HG03342 (cell line): ENCODE results near the gene NUDT17.

ENCODE experiments used
- ATAC-seq: cut with Tn5 transposase; IDR thresholded peaks from one replicate; pipeline ENCODE4 v1.9.1; 2021; ENCODE audit warnings: mild to moderate bottlenecking, moderate library complexity; ENCODE audit not compliant: unreplicated experiment

NUDT17 gene

DNA sequence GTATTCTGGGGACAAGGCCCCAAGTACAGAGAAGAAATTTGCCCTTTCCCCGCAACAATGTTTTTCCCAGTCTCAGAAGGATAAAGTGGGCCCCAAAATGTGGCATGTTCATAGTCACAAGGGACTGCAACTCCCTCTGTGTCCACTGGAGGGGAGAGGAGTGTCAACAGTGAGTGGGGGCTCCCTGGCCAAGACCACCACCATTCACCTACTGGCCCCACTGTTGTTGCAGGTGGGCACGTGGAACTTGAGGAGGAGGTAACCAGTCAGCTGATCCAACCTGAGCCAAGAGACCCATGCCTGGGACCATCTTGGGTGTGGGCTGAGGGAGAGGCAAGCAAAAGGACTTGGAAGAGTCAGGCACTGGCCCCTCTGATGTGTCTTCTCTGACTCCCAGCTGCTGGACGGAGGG is 777 bp downstream of the NUDT17 start:
- no peak for ATAC-seq

DNA sequence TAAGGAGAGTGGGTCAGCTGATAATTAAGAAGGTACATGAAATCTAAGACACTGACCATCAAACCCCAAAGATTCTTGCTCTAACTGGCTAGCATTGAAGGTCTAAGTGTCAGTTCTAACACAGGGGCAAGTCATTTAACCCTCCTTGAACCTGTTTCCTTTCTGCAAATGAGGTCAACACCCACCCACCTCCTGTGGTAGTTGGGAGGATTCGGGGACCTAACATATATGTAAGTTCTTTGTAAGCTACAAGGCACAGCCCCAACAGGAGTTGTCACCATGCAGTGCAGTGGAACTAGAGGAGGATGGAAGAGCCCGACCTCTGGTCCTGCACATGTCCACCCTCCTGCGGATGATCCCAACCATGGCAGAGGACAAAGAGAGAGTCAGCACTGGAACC is 2.4 kb downstream of the NUDT17 start:
- no peak for ATAC-seq

DNA sequence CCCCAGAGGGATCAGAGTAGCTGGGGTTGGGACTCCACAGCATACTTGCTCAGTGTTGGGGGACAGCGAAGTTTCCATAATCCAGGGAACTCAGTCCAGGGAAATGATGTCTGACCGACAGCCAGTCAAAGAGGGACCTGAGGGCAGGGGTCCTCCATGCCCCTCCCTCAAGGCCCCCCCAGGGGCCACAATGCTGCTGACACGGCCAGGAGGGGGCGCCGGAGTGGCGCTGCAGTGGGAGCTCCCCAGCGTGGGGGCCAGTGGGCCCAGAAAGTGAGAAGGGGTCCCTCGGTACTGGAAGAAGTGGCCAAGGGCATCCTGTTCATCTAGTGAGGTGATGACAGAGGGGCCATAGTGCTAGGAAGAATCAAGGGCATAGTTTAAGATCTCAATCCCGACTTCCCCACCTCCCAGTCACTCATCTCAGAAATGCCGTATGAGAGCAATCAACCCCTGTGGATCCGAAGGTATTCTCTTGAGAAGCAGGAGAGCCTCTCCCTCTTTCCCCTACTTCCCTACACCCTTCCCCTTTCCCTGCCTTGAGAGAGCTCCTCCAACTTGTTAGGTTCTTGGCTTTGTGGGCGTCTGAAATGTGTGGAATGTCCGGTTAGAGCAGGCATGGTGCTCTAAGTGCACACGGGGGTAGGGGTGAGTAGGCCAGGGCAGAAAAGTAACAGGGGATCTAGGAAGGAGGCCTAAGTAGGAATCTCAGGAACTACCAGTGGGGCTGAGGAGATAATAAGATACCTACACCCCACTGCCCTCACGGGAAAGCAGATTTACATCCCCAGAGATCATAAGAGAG is 4.1 kb downstream of the NUDT17 start:
- ATAC-seq: no peak

DNA sequence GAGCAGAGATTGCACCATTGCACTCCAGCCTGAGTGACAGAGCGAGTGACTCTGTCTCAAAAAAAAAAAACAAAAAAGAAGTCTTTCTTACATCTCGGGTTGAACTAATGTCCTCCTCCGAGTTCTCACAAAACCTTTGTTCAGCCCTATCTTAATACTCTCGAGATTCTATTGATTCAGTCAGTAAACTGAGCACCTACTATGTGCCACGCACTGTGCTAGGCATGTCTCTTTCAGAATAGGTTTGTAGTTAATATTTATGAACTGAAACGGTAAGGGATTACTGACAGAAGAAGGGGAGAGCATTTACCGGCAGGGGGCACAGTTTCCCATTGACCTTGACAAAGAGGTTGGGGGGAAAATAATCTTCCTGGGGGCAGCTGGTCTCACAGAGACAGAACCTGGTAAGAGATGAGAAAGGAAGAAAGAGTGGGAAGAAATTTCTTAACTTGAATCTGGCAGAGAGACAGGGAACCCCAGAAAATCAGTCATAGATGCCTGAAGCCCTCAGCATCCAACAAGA is 10.1 kb downstream of the NUDT17 start:
- ATAC-seq: no peak

DNA sequence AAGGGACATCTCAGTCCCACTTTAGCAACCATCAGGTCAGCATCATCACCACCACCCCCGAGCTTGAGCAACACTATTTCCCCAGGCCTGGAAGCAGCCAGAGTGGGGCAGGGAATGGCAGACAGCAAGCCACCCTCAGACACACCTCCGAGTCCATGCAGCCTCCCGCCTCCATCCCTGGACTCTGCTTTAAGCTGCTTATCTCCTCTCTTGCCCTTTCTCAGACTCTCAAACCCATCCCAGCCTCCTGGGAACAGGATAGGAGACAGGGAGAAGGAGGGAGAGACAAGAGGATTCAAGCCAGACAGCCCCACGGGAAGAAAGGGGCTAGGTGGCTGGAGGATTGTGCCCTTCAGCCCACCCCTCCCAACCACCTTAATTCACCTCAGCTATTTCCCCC is 11.7 kb downstream of the NUDT17 start:
- ATAC-seq: no peak

DNA sequence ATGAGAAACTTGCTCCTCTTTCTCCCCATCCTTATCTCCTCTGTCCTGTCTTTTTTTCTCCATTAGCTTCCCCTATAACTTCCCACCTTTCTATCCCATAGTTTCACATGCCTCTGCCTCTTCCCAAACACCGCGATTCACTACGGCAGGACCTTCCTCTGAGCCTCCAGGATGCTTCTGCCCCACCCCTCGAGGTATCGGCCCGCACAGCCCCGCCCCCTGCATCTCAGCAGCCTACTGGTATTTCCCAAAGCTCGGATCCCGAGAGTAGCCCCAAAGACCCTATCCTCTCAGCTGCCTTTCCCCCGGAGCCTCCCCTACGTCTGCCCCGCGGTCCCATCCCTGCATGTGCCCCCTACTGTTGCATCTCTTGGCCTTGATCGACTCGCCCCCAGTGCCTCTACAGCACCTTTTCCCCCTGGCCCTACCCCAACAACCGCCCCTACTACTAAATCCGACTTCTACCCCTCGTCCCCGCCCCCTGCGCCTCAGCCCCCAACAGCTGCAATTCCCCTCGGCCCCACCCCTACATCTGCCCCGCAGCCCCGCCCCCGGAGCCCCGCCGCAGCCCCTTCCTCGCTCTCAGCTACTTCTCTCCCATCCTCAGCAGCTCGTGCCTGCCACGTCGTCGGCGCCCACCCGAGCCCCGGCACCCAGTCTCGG is 12.9 kb downstream of the NUDT17 start:
- no peak for ATAC-seq

DNA sequence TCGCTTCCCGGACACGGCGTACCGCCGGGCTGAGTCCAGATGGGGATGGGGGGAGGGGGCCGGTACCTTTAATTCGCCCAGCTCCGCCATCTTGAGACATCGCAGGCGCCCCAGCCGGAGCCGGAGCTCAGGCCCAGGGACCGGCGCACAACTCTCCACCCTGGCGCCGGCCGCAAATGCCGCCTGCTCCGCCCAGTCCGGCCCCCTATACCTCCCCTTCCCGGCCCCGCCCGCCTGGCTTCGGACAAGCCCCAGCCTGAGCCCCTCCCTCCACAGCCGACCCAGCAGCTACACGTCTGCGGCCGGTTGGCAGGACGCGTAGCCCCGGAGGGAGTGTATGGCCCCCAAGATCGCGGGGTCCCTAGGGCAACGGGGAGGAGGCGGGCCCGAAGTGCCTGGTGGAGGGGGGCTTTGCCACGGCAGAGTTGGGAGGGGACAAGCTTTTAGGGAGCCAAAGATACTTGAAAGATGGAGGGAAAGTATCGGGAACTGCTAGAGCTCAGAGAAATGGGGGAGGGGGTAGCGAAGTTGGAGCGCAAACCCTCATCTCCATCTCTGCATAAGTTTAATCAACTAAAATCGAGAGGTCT is 13.6 kb downstream of the NUDT17 start, which contains the start of gene PIAS3:
Gene PIAS3, minus strand, starts transcription at position 181 of the 590 bp plus-strand sequence. Its CDS starts 91 bp downstream, at position 90.
- peak; percentile 85 for ATAC-seq

DNA sequence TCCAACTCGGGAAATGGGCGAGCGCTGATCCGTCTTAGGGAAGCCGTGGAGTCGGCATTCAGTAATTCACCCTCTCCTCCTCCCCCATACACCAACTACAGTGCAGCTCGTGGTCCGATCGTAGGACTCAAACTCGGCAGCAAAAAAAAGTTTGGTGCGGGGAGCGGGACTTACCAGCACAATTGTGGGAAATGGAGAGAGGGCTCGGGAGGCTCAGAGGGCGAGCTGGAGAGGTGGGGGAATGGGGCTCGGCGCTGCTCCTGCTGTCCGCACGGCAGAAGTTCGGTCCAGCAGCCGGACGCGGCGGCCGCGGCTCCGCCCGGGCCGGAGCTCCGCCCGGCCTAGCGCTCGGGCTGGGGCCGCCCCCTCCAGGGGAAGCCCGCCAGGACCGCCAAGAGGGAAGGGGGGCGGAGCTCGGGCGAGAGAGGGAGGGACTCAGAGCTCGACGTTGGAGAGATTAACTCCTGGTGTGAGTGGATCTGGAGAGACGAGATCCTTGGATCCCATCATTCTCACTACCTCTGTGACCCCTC is 14.1 kb downstream of the NUDT17 start:
- ATAC-seq: peak; percentile 74

DNA sequence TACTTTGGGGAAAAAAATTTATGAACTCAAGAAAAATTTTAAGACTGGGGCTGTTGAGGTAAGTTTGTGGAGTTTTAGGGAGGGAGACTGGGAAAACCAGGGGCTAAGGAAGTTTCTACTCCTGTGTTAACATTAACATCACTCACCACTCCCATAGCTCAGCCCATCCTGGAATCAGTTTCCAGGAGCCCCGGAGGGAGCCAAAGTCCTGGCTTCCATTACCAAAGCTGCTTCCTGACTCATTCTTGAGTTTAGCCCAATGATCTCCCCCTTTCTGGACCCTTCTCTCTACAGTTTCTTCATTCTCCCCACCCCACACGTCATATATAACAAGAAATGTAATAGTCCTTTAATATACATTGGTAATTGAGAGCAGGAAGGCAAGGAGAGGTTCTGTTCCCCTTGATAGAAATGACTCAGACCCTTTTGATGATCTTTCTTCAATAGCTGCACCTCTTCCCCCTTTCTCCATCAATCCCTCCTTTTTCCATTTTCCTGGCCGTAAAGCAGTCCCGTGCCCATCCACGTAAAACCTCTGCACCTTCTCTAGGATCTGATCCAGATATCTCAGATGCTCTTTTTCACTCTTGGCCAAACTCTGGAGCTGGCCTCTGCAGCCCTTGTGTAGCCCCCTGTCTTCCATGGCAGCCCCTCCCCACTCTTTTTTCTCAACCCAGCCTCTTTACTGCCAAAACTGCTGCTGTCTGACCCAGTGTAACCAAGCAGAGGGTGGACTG is 18.0 kb downstream of the NUDT17 start:
- ATAC-seq: no peak

DNA sequence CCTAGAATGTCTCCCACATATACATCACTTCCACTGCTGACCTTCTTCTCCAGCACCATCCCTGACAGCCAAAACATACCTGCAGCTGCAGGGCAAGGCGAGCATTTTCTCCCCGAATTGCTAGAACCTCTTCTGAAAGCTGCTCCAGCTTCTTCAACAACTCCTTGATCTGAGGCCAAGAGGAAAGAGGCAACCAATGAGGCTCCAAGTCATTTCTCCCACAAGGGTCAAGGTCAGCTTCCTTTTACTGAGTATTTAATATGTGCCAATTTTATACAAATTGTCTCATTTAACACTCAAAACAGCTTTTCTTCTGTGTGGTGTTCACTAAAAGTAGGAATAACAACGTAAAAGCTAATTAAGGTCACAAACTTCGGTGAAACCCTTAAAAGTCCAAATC is 22.8 kb downstream of the NUDT17 start:
- no peak for ATAC-seq

DNA sequence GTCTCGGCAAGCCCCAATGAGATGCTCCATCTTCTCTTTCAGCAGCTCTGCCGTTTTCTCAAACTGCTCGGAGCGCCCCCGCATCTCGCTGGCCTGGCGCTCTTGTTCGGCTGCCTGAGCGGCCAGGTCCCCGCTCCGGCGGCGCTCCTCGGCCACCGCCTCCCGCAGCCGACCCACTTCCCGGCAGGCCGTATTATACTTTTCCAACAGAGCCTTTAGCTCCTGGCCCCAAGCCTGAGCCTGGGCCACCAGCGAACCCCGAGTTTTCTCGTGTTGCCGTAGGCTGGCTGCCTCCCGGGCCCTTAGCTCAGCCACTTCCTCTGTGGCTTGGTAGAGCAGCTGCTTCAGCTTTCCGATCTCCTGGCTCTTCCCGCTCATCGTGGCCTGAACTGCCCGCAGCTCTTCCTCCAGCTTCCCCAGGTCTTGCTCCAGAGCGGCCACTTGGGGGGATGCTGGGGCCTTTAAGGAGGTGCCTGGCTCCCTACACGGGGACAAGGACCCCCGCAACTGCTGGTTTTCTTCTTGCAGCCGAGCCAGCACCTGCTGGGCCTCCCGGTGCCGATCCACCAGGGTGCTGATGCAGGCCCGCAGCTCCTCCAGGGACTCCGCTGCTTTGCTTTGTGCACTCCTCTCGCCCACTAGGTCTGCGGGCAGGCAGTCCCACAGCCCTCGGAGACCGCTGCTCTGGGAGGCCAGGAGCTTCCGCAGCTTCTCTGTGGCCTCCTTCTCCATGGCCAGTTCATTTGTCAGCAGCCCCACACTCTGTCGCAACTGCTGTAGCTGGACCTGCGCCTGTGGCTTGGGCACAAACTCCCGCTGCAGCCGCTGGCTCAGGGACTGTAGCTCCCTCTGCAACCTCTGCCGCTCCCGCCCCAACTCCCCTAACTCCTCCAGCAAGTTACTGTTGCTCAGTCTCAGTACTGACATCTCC is 26.8 kb downstream of the NUDT17 start:
- ATAC-seq: no peak

DNA sequence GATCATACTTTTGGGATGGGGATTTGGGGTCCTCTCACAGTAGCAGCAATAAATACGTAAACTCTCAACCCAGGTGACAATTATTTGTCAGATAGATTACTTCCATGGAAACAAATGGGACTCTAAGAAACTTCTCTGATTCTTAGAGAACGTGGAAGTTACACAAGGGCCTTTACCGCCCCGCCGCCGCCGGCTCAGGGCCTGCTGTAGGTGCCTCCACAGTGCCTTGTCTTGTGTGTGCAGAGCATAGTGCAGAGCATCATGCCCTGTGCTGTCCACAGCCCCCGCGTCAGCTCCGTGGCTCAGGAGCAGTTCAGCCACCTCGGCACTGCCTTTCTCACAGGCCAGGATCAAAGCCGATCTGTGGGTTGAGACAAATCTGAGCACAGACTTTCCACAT is 29.2 kb downstream of the NUDT17 start:
- ATAC-seq: no peak

DNA sequence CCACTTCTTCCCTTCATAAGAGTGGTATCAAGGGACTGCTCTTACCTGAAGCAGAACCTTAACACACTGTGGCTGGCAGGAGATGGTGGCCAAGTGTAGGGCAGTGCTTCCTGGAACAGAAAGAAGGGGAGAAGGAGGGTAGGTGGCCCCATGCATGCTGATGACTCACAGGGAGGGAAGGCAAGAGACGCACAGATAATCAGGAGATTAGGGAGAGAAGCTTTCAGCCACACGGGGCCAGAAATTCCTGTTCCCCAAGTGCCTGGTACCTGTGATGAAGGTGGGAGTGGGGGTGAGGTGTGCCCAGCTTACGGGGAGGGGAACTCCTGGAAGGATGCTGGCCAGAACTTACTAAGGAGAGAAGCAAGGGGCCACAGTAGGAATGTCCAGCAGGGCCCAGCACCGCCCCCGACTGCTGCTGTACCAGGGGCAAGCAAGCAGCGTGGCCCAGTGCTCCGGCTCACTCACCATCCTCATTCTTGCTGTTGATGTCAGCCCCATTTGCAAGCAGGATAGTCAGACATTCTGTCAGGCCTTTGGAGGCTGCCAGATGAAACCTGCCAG is 32.6 kb downstream of the NUDT17 start:
- ATAC-seq: no peak

DNA sequence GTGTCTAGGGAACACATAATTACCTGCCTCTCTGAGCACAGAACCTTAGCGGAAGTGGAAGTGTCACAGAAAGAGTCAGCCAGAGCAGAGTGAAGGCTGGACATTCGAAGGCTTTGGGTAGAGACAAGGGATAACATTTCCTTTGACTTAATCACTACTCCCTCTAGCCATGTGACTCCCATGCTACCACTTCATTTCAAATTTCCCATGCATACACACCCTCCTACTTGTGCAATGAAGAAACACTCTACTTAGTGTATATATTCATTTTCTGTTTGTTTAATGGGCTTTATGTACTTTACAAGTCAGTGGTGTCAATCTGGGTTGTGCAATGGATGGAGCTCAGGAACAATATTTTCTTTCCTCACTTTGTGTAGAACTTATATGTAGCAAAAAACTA is 33.3 kb downstream of the NUDT17 start:
- ATAC-seq: no peak

DNA sequence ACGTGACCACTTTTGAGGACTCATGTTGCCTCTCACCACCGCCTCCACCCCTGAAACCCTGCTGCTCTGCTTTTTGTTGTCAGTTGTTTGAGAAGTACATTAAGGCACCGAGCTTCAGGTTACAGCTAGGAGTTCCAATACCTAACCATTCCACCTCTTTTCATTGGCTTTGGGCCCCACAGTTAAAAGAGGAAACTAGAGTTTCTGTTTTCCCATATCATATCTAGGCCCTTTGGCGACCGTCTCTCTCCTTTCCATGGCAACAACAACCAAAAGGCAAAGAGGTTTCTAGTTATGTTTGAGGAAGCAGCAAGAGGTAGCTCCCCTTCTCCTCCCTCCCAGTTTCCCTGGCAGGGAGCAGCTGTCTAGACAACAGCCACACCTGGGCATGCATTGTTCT is 34.3 kb downstream of the NUDT17 start:
- no peak for ATAC-seq

DNA sequence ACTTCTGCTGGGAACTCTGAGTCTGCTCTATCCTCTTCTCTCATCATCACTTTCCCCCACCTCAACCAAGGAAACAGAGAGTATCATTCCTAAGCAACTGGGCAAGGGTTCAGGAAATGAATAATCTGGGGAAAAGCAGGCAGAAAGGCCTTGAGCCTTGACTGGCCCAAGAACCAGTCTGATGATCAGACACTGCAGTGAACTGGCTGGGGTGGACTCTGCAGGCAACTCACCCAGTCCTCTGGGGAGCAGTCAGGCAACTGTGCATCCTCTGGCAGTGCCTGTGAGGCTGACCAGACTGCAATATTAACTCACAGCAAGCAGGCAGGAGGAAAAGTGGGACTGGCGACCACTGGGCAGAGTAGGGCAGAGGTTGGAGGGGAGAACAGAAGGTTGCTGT is 39.2 kb downstream of the NUDT17 start:
- ATAC-seq: no peak

DNA sequence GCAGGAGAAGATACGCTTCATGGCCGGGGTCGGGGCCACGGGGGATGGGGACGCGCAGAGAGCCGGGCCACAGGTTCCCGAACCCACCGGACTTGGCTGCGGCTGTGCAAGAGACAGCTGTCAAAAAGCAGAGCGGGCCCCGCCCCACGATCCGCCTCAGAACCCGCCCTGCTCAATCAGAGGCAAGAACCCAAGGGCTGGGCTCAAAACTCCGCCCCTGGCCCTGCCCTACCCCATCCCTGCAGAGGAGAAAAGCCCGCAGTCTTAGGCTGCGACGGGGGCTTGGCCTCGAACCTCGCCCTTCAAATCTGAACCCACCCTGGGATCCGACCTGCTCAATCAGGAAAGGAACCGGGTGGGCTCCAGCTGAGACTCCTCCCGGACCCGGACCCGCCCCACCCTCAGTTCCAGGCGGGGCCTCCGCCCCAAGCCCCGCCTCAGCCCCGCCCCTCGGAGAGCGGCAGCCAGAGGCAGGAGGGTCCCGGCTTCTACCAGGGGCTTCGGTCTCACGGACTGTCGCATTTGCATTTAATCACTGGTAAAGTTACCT is 40.4 kb downstream of the NUDT17 start, which contains the start of gene ANKRD35:
Gene ANKRD35, minus strand, starts transcription at position 129 of the 550 bp plus-strand sequence. Its CDS starts 108 bp downstream, at position 21.
- peak; percentile 99 for ATAC-seq

DNA sequence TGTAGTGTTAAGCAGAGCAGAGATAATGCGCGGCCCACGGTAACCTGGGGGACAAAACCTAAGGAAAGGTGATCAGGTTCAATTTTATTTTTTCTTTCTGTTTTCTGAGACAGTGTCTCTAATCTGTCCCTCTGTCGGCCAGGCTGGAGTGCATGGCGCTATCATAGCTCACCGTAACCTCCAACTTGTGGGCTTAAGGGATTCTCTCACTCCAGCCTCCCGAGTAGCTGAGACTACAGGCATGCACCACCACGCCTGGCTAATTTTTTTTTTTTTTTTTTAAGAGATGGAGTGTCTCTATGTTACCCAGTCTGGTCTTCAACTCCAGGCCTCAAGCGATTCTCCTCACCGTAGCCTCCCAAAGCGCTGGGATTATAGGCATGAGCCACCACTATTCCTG is 41.0 kb downstream of the NUDT17 start:
- ATAC-seq: no peak

DNA sequence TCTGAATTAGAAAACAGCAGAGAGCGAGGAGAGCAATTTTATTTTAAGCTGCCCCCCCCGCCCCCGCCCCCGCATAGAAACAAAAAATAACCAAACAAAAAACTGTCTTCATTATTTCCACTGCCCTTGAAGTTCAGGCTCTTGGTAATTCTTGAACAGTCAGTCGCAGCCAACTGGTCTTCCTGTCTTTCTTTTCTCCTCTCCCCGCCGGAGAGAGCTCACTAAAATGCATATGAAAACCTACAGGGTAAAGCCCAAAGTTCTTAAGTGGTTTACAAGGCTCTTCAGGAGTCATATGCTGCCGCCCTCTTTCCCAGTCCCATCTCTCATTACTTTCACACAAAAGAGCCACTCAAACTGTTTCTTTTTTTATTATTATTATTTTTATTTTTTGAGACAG is 41.4 kb downstream of the NUDT17 start:
- no peak for ATAC-seq
